Measurements from ENCODE around the gene GALNT16.
"Not testable (repeated sequence)": the region's sequence is repeated elsewhere in the genome, so short reads cannot be mapped to it uniquely, and the experiment has no call there.

GALNT16 gene

DNA sequence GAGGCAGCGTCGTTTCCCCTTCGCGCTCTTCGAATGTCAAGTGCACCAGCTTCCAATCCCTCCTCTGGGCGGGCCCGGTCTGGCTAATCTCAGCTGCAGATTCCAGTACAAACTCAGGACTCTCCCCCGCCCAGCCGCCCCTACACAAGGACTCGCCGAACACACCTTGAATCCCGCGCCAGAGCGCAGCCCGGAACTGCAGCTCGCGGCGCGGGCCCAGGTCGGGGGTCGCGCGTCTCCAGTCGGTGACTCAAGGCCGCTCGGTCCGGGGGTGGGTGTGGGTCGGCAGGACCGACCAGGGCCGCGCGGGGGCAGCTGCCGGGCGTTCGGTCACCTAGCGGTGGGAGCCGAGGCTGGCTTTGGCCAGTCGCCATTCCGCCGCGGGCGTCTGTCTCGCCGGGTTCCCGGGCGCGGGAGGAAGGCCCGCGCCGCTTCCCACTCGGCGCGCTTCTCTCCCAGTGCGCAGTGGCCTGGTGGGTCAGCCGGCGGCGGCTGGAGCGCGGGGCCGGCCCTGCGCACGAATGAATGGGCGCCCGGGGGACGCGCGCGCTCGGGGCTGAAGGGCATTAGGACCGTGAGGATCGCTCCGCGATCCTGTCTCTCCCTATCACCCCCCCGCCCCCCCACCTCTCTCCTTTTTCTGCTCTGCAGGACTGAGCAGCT, at the start of gene GALNT16:
GALNT16 (plus strand) TSS at position 632 of the 663 bp plus-strand sequence. CDS start 133 bp downstream, outside the sequence.
- in situ Hi-C loops (cut with MboI; ENCODE audit: low pct_unique_long_range_greater_than_20kb, low sequenced_read_pairs): no loop called here
- DNase-seq: peak; percentile 24

DNA sequence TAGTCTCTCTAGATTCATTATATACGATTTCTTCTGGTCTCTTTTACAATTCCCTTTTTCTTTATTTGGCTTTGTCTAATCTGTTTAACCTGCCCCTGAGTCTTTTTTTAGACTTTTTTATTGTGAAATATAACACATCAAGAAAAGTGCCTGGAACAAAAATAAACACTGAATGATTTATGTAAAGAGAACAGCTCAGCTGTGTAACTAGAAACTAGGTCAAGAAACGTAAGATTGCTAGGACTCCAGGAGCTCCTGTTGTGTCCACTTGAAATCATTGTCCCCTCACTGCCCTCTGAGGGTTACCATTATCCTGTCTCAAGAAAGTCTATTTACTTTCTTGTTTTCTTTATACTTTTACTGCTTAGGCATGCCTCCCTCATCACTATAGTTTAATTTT, 45.6 kb upstream of the GALNT16 start:
- in situ Hi-C loops (cut with MboI; ENCODE audit: low pct_unique_long_range_greater_than_20kb, low sequenced_read_pairs): no loop called here
- no peak for DNase-seq

DNA sequence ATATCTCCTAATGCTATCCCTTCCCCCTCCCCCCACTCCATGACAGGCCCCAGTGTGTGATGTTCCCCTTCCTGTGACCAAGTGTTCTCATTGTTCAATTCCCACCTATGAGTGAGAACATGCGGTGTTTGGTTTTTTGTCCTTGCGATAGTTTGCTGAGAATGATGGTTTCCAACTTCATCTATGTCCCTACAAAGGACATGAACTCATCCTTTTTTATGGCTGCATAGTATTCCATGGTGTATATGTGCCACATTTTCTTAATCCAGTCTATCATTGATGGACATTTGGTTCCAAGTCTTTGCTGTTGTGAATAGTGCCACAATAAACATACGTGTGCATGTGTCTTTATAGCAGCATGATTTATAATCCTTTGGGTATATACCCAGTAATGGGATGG, 42.3 kb upstream of the GALNT16 start:
- in situ Hi-C loops (cut with MboI; ENCODE audit: low pct_unique_long_range_greater_than_20kb, low sequenced_read_pairs); DNase-seq: not testable (repeated sequence)

DNA sequence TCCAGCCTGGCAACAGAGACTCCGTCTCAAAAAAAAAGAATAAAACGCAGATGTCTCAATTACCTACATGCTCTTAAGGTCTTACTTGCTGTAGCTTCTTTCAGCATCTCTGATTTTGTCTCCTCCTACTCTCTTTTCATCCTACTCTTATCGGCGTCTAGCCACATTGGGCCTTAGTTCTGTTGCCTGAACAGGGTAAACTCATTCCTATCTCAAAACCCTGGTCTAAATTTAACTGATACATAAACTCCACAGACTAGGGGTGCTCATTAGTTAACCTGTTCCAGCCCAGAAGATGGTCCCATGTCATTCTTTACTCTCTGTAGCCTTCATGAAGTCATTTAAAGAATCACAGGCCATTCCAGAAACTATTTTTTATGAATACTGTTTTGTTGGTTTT, 35.0 kb upstream of the GALNT16 start:
- in situ Hi-C loops (cut with MboI; ENCODE audit: low pct_unique_long_range_greater_than_20kb, low sequenced_read_pairs): no loop called here
- no peak for DNase-seq

DNA sequence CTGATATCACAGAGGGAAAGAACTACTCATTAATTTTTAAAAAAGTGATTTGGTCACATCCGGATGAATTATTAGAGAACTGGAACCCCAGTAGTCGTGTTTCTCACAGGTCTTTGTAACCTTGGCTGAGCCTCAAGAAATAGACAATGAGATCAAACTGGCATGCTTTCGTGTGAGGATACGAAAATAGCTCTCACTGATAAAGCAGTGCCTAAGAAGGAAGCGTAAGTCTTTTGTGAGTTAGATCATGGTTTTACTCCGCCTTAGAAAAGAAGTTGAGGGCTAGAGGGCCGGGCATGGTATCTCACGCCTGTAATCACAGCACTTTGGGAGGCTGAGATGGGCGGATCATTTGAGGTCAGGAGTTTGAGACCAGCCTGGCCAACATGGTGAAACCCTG, 33.8 kb upstream of the GALNT16 start:
- DNase-seq: no peak
- in situ Hi-C loops (cut with MboI; ENCODE audit: low pct_unique_long_range_greater_than_20kb, low sequenced_read_pairs): no loop called here

DNA sequence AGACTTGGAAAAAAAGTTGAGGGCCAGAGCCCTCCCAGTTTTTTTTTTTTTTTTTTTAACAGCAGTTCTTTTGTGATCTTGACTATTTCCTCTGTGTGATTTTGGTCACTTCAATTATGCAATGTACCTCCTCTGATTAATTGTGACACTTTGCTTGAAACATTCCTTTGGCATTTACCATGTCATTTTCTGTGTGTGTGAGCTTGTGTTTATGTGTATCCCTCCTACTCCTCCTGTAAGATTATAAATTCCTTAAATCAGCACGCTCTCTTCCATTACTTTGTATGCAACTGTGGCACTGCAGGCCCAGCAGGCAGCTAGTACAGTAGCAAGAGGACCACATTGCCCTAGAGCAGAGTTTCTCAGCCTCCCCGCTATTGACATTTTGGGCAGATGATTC, 33.2 kb upstream of the GALNT16 start:
- no peak for DNase-seq
- in situ Hi-C loops (cut with MboI; ENCODE audit: low pct_unique_long_range_greater_than_20kb, low sequenced_read_pairs): no loop called here

DNA sequence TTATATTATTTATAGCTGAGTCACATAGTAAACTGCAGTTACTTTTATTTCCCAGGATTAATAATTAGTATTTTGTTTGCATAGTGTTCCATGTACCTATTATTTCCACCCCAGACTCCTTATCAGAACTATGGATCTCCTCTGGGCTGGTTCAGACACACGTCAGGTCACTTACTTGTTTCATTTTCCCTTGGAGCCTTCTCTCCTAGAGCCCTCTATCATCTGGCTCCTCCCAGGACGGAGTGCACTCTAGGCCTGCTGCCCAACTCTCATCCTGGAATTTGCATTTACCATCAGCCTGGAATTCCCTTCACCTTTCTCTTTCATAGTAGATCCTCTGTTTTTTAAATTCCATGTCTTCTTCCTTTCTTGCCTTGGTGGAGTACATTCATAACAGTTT, 28.5 kb upstream of the GALNT16 start:
- in situ Hi-C loops (cut with MboI; ENCODE audit: low pct_unique_long_range_greater_than_20kb, low sequenced_read_pairs): no loop called here
- DNase-seq: no peak

DNA sequence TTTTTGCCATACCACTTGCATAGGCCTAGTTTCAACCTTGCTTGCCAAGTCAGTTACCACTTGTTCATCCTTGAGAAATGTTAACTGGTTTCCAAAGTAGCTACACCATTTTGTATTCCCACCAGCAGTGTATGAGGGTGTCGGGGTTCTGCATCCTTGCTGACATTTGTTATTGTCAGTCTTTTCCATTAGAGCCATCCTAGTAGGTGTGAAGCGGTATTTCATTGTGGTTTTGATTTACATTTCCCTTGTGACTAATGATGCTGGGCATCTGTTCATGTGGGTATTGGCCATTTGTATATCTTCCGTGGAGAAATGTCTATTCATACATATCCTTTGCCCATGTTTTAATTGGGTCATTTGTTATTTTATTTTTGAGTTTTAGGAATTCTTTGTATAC, 27.6 kb upstream of the GALNT16 start:
- in situ Hi-C loops (cut with MboI; ENCODE audit: low pct_unique_long_range_greater_than_20kb, low sequenced_read_pairs): no loop called here
- DNase-seq: no peak

DNA sequence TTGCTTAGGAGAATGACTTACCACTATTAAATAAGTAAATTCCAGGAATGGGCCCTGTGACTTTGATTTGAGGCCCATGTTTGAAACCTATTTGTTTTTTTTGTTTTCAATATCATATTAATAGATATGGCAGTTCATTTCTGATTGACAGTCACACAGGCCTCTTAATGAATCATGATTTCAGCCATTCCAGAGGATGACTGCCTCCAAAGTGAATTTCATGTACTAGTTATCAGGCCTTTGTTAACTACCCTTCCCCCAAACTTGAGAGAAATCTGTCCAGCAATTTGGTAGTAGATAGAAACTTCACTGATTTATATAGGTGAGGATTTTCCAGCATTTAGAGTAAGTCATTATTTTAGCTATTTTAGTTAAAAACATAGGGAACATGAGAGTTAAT, 25.9 kb upstream of the GALNT16 start:
- DNase-seq: no peak
- in situ Hi-C loops (cut with MboI; ENCODE audit: low pct_unique_long_range_greater_than_20kb, low sequenced_read_pairs): no loop called here

DNA sequence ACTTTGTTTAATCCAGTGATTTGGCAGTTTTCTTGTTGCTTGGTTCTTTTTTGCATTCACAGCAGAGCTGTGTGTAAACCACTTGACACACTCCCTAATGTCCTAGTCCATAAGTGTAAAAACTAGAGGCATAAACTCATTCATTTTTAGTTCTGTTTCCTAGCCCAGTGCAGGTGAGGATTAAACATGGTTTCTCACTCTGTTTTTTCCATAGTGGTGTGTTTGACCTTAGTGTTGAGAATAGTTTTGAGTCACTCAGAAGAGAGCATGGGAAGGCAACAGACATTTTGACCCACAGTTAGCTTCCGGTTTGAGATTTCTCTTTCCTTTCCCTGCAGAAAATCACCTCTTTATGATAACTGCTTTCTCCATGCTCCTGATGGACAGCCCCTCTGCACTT, 24.2 kb upstream of the GALNT16 start:
- no peak for DNase-seq
- in situ Hi-C loops (cut with MboI; ENCODE audit: low pct_unique_long_range_greater_than_20kb, low sequenced_read_pairs): no loop called here

DNA sequence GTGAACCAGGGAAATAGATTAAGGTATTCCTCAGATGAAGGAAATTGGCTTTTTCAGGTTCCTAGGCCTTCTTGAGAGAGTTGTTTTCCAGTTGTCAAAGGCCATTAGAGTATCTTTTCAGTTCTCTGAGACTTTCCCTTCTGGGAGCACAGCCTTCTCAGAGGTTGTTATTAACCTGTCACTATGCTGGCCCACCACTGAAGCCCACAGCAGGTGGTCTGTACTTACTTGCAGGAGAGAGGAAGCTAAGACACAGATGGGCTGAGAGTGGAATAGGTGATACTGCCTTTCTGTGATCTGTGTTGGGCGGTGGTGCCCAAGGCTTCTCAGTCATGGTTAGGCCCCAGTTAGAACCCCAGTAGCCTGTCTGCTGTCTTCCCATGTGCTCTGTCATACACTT, 22.8 kb upstream of the GALNT16 start:
- in situ Hi-C loops (cut with MboI; ENCODE audit: low pct_unique_long_range_greater_than_20kb, low sequenced_read_pairs): no loop called here
- DNase-seq: no peak

DNA sequence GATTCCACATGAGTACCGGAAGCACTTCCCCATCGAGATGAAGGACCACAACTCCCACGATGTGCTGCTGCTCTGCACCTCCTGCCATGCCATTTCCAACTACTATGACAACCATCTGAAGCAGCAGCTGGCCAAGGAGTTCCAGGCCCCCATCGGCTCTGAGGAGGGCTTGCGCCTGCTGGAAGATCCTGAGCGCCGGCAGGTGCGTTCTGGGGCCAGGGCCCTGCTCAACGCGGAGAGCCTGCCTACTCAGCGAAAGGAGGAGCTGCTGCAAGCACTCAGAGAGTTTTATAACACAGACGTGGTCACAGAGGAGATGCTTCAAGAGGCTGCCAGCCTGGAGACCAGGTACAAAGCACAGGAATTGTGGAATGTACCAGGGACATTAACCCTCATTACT, 22.4 kb upstream of the GALNT16 start:
- in situ Hi-C loops (cut with MboI; ENCODE audit: low pct_unique_long_range_greater_than_20kb, low sequenced_read_pairs): no loop called here
- DNase-seq: no peak

DNA sequence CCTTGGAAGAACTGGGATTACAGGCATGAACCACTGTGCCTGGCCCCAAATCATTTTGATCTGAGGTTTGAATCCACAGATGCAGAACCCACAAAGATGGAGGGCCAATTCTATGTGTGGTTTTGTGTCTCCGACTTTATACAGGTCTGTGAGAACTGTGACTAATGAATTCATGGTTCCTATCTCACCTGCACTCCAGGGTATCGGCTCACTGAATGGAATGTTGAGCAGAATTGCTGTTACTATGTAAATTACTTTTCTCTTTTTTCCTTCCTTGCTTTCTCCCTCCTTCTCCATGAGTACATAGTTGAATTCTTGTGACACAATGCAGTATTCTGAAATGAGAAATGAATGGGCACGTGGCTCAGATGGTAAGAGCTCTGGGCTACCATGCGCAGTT, 21.1 kb upstream of the GALNT16 start:
- in situ Hi-C loops (cut with MboI; ENCODE audit: low pct_unique_long_range_greater_than_20kb, low sequenced_read_pairs): no loop called here
- DNase-seq: no peak

DNA sequence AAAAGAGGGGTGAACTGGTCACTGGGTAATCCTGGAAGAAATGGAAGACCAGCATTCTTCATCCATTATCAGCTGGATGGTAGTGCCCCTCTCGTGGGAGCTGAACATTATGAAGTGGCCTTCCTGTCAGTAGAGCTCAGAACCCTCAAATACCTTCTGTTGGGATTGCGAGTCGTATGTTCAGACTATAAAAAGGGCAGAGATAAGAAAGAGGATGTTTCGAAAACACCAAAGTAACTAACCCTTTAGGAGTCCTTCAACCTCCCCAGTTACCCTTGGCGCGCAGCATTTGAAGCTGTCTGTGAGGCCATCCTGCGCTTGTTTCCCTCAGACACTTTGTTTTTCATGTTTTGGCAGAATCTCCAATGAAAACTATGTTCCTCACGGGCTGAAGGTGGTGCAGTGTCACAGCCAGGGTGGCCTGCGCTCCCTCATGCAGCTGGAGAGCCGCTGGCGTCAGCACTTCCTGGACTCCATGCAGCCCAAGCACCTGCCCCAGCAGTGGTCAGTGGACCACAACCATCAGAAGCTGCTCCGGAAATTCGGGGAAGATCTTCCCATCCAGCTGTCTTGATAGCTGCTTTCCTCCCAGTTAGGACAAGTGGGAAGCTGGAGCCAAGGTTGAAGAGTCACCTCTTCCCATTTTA, 19.3 kb upstream of the GALNT16 start:
- no peak for DNase-seq
- in situ Hi-C loops (cut with MboI; ENCODE audit: low pct_unique_long_range_greater_than_20kb, low sequenced_read_pairs): no loop called here

DNA sequence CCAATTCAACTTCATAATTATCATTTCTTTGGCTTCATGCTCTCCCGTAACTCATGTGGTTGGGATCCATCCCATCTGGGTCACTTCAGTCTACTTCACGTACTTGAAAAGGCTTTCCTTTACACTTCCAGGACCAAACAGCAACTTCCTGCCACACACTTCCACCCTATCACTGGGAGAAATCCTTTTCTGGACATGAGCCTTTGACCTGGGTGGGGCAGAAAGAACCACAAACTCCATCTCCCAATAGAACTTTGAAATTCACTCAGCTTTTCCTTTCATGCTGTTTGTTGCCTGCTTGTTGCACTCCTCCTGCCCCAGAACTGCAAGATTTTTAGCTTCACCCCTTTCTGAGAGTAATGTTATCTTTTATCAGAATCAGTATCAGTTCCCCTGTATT, 18.4 kb upstream of the GALNT16 start:
- in situ Hi-C loops (cut with MboI; ENCODE audit: low pct_unique_long_range_greater_than_20kb, low sequenced_read_pairs): no loop called here
- DNase-seq: no peak

DNA sequence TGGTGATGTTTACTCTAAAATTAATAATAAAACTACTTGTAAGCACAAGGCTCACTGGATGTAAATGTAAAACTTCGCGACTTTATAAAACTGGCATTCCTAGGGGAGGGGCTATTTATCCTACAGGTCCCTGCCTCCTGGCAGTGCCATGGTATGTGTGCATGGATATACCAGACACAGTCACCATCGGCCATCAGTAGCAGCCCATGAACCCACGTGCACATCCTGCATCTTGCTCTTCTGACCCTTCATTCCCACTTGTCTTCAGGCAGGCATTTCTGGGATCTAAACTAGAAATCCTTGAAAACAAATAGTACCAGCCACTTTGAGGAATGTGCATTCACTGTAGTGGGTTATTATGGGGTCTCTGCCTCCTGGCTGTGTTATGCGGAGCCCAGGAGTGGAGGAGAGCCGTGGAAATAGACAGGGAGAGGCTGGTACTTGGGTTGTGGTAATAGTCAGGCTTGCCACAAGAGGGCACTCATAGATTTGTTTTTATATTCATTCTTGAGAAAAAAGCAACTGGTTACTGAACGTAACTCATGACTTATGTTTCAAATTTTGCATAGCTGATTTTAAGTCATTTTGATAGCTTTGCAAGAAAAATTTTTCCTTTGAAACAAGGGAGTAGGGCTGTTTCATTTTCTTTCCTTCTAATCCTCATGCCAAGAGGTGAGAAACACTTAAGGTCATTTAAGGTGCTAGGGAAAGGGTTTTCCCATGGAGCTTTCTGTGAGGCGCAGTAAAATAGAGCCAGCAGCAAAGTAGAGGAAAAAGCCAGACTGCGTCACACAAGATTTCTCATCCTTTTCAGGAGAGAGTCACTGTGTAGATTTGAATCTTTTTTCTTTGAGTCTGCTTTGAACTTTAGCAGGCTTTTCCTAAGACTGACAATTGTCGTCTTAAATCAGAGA, 17.4 kb upstream of the GALNT16 start:
- DNase-seq: peak; percentile 77
- in situ Hi-C loops (cut with MboI; ENCODE audit: low pct_unique_long_range_greater_than_20kb, low sequenced_read_pairs): no loop called here

DNA sequence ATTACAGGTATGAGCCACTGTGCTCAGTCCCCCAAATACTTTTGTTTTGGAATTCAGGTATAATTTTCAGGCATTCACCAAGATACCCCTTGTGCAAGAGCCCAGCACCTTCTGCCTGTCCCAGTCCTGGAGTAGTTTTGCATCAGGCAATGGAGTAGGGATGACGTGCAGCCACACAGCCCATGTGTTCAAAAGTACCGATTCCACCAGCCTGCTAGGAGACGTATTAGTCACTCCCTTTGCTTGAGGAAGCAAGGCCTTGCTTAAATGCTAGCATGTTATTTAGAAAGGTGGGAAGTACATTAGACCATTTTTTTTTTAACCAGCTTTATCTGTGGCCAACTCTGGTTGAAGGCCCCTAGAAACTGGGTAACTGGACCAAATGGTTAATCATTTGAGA, 15.0 kb upstream of the GALNT16 start:
- DNase-seq: no peak
- in situ Hi-C loops (cut with MboI; ENCODE audit: low pct_unique_long_range_greater_than_20kb, low sequenced_read_pairs): no loop called here

DNA sequence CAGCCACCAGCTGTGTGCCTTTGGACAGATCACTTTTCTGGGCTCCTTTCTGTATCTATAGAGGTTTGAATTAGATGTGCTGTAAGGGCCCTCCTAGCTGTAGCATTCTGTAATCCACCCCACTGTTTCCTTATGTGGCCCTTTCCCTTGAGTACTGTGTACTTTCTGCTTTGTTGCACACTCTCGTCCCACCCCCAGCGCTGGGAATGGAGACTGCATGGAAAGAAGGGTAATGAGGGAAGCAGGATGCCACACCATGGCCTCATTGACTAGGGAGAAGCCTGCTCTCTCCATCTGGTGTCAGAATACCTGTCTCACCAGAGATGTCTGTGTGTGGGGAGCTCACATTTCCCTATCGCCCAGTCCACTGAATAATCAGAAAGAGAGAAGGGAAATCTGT, 13.6 kb upstream of the GALNT16 start:
- in situ Hi-C loops (cut with MboI; ENCODE audit: low pct_unique_long_range_greater_than_20kb, low sequenced_read_pairs): no loop called here
- DNase-seq: no peak

DNA sequence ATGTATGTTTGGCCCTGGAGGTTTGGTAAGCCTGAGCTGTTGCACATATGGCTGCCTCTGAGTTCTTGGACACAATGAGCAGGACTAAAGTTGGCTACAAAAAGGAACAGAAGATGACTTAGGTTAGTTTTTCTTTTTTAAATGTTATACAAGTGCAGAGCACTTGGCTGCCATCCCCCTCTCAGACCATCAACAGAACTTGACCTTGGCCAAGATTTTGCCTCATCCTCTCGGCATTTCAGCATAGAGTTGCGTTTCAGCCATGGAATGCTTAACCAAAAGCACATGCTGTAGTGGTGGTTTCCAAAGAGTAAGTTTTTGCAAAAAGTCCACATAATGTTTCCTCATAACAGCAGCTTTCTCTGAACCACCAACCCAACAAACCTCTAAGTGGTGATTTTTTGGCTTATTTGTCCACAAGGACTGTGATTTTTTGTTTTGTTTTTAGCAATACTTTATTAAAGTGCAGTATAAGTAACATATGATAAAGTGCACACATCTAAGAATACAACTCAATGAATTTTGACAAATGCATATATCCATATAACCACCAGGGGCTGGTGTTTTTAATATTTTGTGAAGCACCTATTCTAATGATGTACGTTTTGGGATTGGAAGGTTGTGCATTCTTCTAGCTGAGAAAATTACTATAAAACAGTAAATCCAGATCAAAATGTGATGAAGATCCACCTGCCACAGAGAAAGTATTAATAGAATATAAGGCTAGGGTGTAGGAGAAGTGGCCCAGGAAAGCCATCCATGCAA, 12.1 kb upstream of the GALNT16 start:
- DNase-seq: no peak
- in situ Hi-C loops (cut with MboI; ENCODE audit: low pct_unique_long_range_greater_than_20kb, low sequenced_read_pairs): no loop called here

DNA sequence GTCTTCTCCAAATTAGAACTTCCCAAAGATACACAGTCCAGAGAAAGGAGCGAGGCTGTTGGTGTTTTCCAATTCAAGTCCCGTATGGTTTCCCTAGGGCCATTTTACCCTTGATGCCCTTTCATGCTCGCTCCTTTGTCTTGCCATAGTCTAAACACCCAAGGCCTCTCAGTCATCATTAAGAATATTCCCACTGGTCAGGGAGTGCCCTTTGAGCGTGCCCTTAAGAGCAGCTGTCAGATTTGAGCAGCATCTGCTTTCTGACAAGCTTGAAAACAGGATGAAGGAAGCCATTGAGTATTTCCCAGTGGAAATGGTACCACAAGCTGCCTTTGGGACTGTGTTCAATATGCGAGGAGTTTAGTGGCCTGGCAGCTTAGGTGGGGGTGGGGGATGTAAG, 10.4 kb upstream of the GALNT16 start:
- in situ Hi-C loops (cut with MboI; ENCODE audit: low pct_unique_long_range_greater_than_20kb, low sequenced_read_pairs): no loop called here
- DNase-seq: no peak

Data from KBM-7 (cell line).